Measurements from ENCODE around the gene PARP8.
"Not testable (repeated sequence)": the region's sequence is repeated elsewhere in the genome, so short reads cannot be mapped to it uniquely, and the experiment has no call there.

PARP8 gene

GRCh38 chr5:50792843-50793242 is 126.4 kb downstream of the PARP8 start:
- no peaks in the 10 kb centered on the region for H3K36me3 ChIP-seq (replicated peaks)
- in situ Hi-C loops (cut with MboI; ENCODE audit: low sequenced_read_pairs) = no loop called here
- DNase-seq (ENCODE audit: low spot score in 2 of 2) = no peak
- H3K27me3 ChIP-seq (ENCODE audit: low read depth) = no peaks in the 10 kb centered on the region
- H3K4me1 ChIP-seq = no peaks in the 10 kb centered on the region
- no peak overlapping the region for H3K4me3 ChIP-seq
- H3K9me3 ChIP-seq = no peaks in the 10 kb centered on the region

GRCh38 chr5:50794812-50795211 is 128.4 kb downstream of the PARP8 start:
- Histone ChIP-seq H3K4me1 (no peaks in the 10 kb centered on the region; the same call in 1 of the 2 replicates), H3K36me3 (replicated peaks) (no peaks in the 10 kb centered on the region), H3K9me3 (no peaks in the 10 kb centered on the region), H3K4me3 (no peak overlapping the region), H3K27me3 (ENCODE audit: low read depth) (no peaks in the 10 kb centered on the region)
- DNase-seq (ENCODE audit: low spot score in 2 of 2) = no peak
- in situ Hi-C loops (cut with MboI; ENCODE audit: low sequenced_read_pairs) = no loop called here

DNA sequence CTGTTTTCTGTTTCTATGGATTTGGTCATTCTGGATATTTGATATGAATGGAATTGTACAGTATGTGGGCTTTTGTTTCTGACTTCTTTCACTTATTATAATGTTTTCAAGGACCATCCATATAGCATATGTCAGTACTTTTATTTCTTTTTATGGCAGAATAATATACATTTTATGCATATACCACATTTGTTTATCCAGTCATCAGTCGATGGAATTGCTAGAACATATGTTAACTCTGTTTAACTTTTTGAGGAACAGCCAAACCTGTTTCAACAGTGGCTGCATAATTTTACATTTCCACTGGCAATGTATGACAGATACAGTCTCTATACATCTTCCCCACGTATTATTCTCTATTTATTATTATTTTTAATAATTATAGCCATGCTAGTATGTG is 131.6 kb downstream of the PARP8 start:
- no peak for DNase-seq (ENCODE audit: low spot score in 2 of 2)
- no peaks in the 10 kb centered on the region; the same call in none of the 2 replicates for H3K4me1 ChIP-seq
- H3K36me3 ChIP-seq (replicated peaks) = no peaks in the 10 kb centered on the region
- in situ Hi-C loops (cut with MboI; ENCODE audit: low sequenced_read_pairs) = no loop called here
- H3K27me3 ChIP-seq (ENCODE audit: low read depth) = no peaks in the 10 kb centered on the region
- no peak overlapping the region for H3K4me3 ChIP-seq
- H3K9me3 ChIP-seq = no peaks in the 10 kb centered on the region

GRCh38 chr5:50799596-50799995 is 133.2 kb downstream of the PARP8 start:
- Histone ChIP-seq H3K4me1 (no peaks in the 10 kb centered on the region; the same call in none of the 2 replicates), H3K27me3 (ENCODE audit: low read depth) (no peaks in the 10 kb centered on the region), H3K4me3 (no peak overlapping the region), H3K36me3 (replicated peaks) (no peaks in the 10 kb centered on the region), H3K9me3 (no peaks in the 10 kb centered on the region)
- in situ Hi-C loops (cut with MboI; ENCODE audit: low sequenced_read_pairs) = no loop called here
- no peak for DNase-seq (ENCODE audit: low spot score in 2 of 2)

DNA sequence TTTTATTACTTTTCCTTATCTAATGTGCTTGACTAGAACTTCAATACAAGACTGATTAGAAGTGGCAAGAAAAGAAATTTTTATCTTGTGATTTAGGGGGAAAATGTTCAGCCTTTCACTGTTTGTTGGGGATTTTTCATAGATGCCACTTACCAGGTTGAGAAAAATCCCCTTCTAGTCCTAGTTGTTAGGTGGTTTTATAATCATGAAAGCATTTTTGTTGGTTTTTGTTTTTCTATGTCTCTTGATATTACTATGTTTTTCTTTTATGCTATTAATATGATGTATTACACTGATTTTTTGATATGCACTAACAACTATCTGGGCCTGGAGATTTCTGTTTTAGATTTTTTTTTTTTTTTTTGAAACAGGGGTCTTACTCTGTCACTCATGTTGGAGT is 134.0 kb downstream of the PARP8 start:
- in situ Hi-C loops (cut with MboI; ENCODE audit: low sequenced_read_pairs) = no loop called here
- H3K36me3 ChIP-seq (replicated peaks) = no peaks in the 10 kb centered on the region
- DNase-seq (ENCODE audit: low spot score in 2 of 2) = no peak

DNA sequence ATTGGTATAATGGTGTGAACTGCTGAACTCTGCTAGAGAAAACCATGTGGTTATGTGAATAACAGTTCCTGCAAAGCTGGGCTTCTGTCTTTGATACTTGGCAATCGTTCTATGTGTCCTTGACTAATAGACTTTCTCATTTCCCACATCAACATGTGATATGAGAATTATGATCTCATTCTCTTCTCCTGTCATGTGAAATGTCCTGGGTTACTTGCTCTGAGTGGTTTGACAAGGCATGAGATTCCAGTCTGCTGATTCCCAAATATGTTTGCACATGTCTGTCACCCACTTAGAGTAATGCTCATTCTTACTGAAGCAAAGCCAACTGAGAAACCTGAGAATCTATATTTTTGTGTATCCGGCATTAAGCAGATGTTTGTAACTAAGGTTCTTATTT is 141.2 kb downstream of the PARP8 start:
- Histone ChIP-seq H3K4me1 (no peaks in the 10 kb centered on the region), H3K27me3 (ENCODE audit: low read depth) (no peaks in the 10 kb centered on the region), H3K9me3 (no peaks in the 10 kb centered on the region), H3K36me3 (replicated peaks) (no peaks in the 10 kb centered on the region), H3K4me3 (no peak overlapping the region)
- no peak for DNase-seq (ENCODE audit: low spot score in 2 of 2)
- in situ Hi-C loops (cut with MboI; ENCODE audit: low sequenced_read_pairs) = no loop called here

More for the DNA sequence above, 134.0 kb downstream of the PARP8 start:
- no peaks in the 10 kb centered on the region for H3K9me3 ChIP-seq
- no peaks in the 10 kb centered on the region; the same call in none of the 2 replicates for H3K4me1 ChIP-seq
- H3K27me3 ChIP-seq (ENCODE audit: low read depth) = no peaks in the 10 kb centered on the region
- no peak overlapping the region for H3K4me3 ChIP-seq

DNA sequence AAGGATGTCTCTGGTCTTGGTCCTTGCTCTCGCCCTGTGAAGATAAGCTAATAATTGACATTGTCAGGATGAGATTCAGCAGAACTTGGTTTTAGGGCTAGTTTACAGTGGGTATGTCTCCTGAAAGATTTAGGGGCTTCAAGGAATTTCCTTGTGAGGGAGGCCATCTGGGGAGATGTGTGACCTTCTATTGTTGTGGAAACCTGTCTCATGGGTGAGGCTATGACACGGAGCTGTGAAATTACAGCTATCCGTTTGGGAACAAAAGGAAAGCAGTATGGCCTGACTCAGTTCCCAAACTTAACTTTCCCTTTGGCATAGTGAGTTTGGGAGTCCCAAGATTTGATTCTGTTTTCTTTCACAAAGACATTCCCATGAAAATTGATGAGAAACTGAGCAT is 142.0 kb downstream of the PARP8 start:
- Histone ChIP-seq H3K4me3 (no peak overlapping the region), H3K36me3 (replicated peaks) (no peaks in the 10 kb centered on the region), H3K9me3 (no peaks in the 10 kb centered on the region), H3K27me3 (ENCODE audit: low read depth) (no peaks in the 10 kb centered on the region), H3K4me1 (no peaks in the 10 kb centered on the region)
- in situ Hi-C loops (cut with MboI; ENCODE audit: low sequenced_read_pairs) = no loop called here
- DNase-seq (ENCODE audit: low spot score in 2 of 2) = no peak

GRCh38 chr5:50811746-50812145 is 145.3 kb downstream of the PARP8 start:
- H3K27me3 ChIP-seq (ENCODE audit: low read depth); H3K4me3 ChIP-seq; H3K4me1 ChIP-seq; H3K9me3 ChIP-seq; in situ Hi-C loops (cut with MboI; ENCODE audit: low sequenced_read_pairs); H3K36me3 ChIP-seq (replicated peaks); DNase-seq (ENCODE audit: low spot score in 2 of 2): not testable (repeated sequence)

DNA sequence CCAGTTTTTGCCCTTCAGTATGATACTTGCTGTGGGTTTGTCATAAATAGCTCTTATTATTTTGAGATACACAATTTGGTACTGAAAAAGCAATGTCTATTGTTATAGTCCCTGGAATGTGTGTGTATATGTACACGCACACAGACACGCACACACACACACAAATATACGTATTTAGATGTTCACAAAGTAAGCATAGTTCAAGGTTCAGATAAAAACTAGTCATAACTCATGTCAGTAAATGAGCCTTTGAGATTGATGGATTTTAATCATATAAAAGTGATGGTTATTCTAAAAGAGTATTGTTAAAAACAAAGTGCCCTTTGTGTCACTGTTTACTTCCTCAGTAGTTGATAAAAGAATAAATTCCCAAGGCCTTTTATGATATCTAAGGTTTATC is 147.3 kb downstream of the PARP8 start:
- no peaks in the 10 kb centered on the region for H3K27me3 ChIP-seq (ENCODE audit: low read depth)
- no peak for DNase-seq (ENCODE audit: low spot score in 2 of 2)
- in situ Hi-C loops (cut with MboI; ENCODE audit: low sequenced_read_pairs) = no loop called here
- no peak overlapping the region for H3K4me3 ChIP-seq
- H3K36me3 ChIP-seq (replicated peaks) = no peaks in the 10 kb centered on the region
- no peaks in the 10 kb centered on the region for H3K9me3 ChIP-seq
- H3K4me1 ChIP-seq = no peaks in the 10 kb centered on the region

- Histone ChIP-seq H3K9me3 (no peaks in the 10 kb centered on the region), H3K4me3 (no peak overlapping the region), H3K4me1 (no peaks in the 10 kb centered on the region), H3K36me3 (replicated peaks) (no peaks in the 10 kb centered on the region), H3K27me3 (ENCODE audit: low read depth) (no peaks in the 10 kb centered on the region)
- in situ Hi-C loops (cut with MboI; ENCODE audit: low sequenced_read_pairs) = no loop called here
- no peak for DNase-seq (ENCODE audit: low spot score in 2 of 2)
Observed at GRCh38 chr5:50814556-50814955, 148.1 kb downstream of the PARP8 start.

- H3K4me3 ChIP-seq = no peak overlapping the region
- H3K36me3 ChIP-seq (replicated peaks) = no peaks in the 10 kb centered on the region
- peaks cover 2% of the 10 kb centered on the region; the same call in 1 of the 2 replicates for H3K4me1 ChIP-seq
- DNase-seq (ENCODE audit: low spot score in 2 of 2) = no peak
- no peaks in the 10 kb centered on the region for H3K9me3 ChIP-seq
- in situ Hi-C loops (cut with MboI; ENCODE audit: low sequenced_read_pairs) = no loop called here
- H3K27me3 ChIP-seq (ENCODE audit: low read depth) = no peaks in the 10 kb centered on the region
Observed at GRCh38 chr5:50822046-50822445, 155.6 kb downstream of the PARP8 start.

DNA sequence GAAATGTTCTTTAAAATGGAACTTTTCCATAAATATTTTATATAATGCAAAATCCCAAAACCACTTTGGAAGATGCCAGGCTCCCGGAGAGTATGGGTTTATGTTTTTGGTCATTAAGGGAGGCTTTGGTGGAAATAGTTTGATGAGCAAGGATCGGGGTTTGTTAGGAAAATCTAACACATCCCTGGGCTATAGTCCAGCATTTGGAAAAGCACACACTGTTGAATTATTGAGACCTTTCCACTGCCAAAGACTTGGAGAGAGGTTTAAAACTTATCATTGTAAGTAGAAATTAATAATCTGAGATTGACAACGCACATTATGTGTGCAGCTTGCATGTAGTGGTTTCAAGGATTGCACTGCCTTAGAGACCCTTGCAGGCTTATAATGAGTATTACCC is 156.3 kb downstream of the PARP8 start:
- no peak overlapping the region for H3K4me3 ChIP-seq
- peaks cover 2% of the 10 kb centered on the region; the same call in 1 of the 2 replicates for H3K4me1 ChIP-seq
- in situ Hi-C loops (cut with MboI; ENCODE audit: low sequenced_read_pairs) = no loop called here
- no peaks in the 10 kb centered on the region for H3K27me3 ChIP-seq (ENCODE audit: low read depth)
- no peak for DNase-seq (ENCODE audit: low spot score in 2 of 2)
- H3K36me3 ChIP-seq (replicated peaks) = no peaks in the 10 kb centered on the region
- H3K9me3 ChIP-seq = no peaks in the 10 kb centered on the region

- DNase-seq (ENCODE audit: low spot score in 2 of 2) = no peak
- Histone ChIP-seq H3K36me3 (replicated peaks) (no peaks in the 10 kb centered on the region), H3K4me3 (no peak overlapping the region), H3K4me1 (peaks cover 2% of the 10 kb centered on the region; the same call in 1 of the 2 replicates), H3K9me3 (no peaks in the 10 kb centered on the region), H3K27me3 (ENCODE audit: low read depth) (no peaks in the 10 kb centered on the region)
- in situ Hi-C loops (cut with MboI; ENCODE audit: low sequenced_read_pairs) = no loop called here
Observed at GRCh38 chr5:50823568-50823967, 157.1 kb downstream of the PARP8 start.

GRCh38 chr5:50824109-50824508 is 157.7 kb downstream of the PARP8 start:
- Histone ChIP-seq H3K9me3 (no peaks in the 10 kb centered on the region), H3K36me3 (replicated peaks) (no peaks in the 10 kb centered on the region), H3K4me3 (no peak overlapping the region), H3K27me3 (ENCODE audit: low read depth) (no peaks in the 10 kb centered on the region), H3K4me1 (peaks cover 2% of the 10 kb centered on the region; the same call in 1 of the 2 replicates)
- in situ Hi-C loops (cut with MboI; ENCODE audit: low sequenced_read_pairs) = no loop called here
- DNase-seq (ENCODE audit: low spot score in 2 of 2) = no peak

GRCh38 chr5:50827516-50828247 is 161.2 kb downstream of the PARP8 start:
- Histone ChIP-seq H3K4me3 (no peak overlapping the region), H3K4me1 (no peaks in the 10 kb centered on the region), H3K9me3 (no peaks in the 10 kb centered on the region), H3K27me3 (ENCODE audit: low read depth) (no peaks in the 10 kb centered on the region), H3K36me3 (replicated peaks) (no peaks in the 10 kb centered on the region)
- DNase-seq (ENCODE audit: low spot score in 2 of 2) = no peak
- in situ Hi-C loops (cut with MboI; ENCODE audit: low sequenced_read_pairs) = no loop called here
